HepG2 (cell line): ENCODE results near the gene CENATAC. TPM values are rescaled to one million over a fixed set of nuclear protein-coding genes. Genes with fewer than 3 reads are reported as not detected.
"Not testable (repeated sequence)": the region's sequence is repeated elsewhere in the genome, so short reads cannot be mapped to it uniquely, and the experiment has no call there.

ENCODE experiments used
- ATAC-seq: fragments of 200-7000 bp; cut with Tn5 transposase; 3 replicates; pipeline ENCODE4 v1.9.1; 2020; ENCODE audit warnings: mild to moderate bottlenecking, moderate library complexity
- BruUV-seq: library from RNA; stranded (reverse); fragments of 400-500 nt; replicated peaks from 2 replicates; lab custom pipeline; 2021; lab: Mats Ljungman, UMichigan
- CTCF ChIA-PET: fragments of 300-600 bp; formaldehyde crosslinking; extraction: SDS; loops from one replicate; lab custom pipeline; 2021; ENCODE audit warnings: low total read pairs, inconsistent platforms, low intra/inter-chr PET ratio; lab: Yijun Ruan, JAX
- POLR2A ChIA-PET: fragments of 350-600 bp; sonication (Branson Sonifier 250); formaldehyde crosslinking; loops from one replicate; lab custom pipeline; 2020; ENCODE audit warnings: antibody characterized with exemption, inconsistent platforms; lab: Yijun Ruan, JAX
- DNase-seq: peaks from one replicate; pipeline ENCODE4 v3.0.0-alpha.2; 2015; ENCODE audit warnings: low spot score
- FAIRE-seq: peaks from 3 replicates; lab custom pipeline; 2011; peaks lifted over from hg19 to GRCh38; lab: Jason Lieb, UNC
- H2AFZ ChIP-seq: one replicate; pipeline ENCODE4 v1.6.1; 2011; ENCODE audit warnings: low read length, inconsistent platforms
- H3K27ac ChIP-seq: fragments of 300-600 bp; 3 replicates; pipeline ENCODE4 v1.8.0; 2011; ENCODE audit warnings: mixed run types, mild to moderate bottlenecking, mixed read lengths, low read length, inconsistent platforms; ENCODE audit not compliant: insufficient read depth; ENCODE audit errors: extremely low read length
- H3K27me3 ChIP-seq, 2 experiments: fragments of 200-600 bp in 1 of 2; 2 replicates in 1 of 2; 3 replicates in 1 of 2; pipeline versions ENCODE4 v1.6.0 to v1.8.0; 2011; ENCODE audit warnings: low read length in 2 of 2, mild to moderate bottlenecking in 2 of 2, moderate library complexity in 2 of 2, inconsistent platforms in 1 of 2; ENCODE audit not compliant: insufficient read depth in 2 of 2, control insufficient read depth in 1 of 2
- H3K36me3 ChIP-seq, 2 experiments: fragments of 200-600 bp in 1 of 2; replicated peaks in 1 of 2; 2 replicates in 1 of 2; 3 replicates in 1 of 2; pipeline versions ENCODE4 v1.5.1 to v1.8.0; 2011; ENCODE audit warnings: low read length in 2 of 2, inconsistent platforms in 1 of 2; ENCODE audit not compliant: insufficient read depth in 2 of 2, control insufficient read depth in 1 of 2
- H3K4me1 ChIP-seq: 2 replicates; pipeline ENCODE4 v1.5.1; 2012; ENCODE audit warnings: low read length, inconsistent platforms; ENCODE audit not compliant: insufficient read depth
- H3K4me2 ChIP-seq: 2 replicates; pipeline ENCODE4 v1.6.0; 2011; ENCODE audit warnings: low read depth, low read length, inconsistent platforms
- H3K4me3 ChIP-seq, 3 experiments: fragments of 200-600 bp in 1 of 3; sonication (generic), shearing (Covaris generic) in 1 of 3; replicated peaks in 1 of 3; 2 replicates each; pipeline ENCODE4 v1.5.1; 2011 to 2016; ENCODE audit warnings: low read length in 3 of 3, inconsistent platforms in 2 of 3, low read depth in 2 of 3, mild to moderate bottlenecking in 2 of 3, control low read depth in 1 of 3, mixed read lengths in 1 of 3; ENCODE audit not compliant: insufficient read depth in 1 of 3
- H3K79me2 ChIP-seq: one replicate; pipeline ENCODE4 v1.6.1; 2011; ENCODE audit warnings: low read length, inconsistent platforms; ENCODE audit not compliant: insufficient read depth
- H3K9ac ChIP-seq: 2 replicates; pipeline ENCODE4 v1.6.0; 2011; ENCODE audit warnings: mild to moderate bottlenecking, low read depth, low read length, inconsistent platforms; ENCODE audit not compliant: insufficient read depth
- H3K9me3 ChIP-seq: 2 replicates; pipeline ENCODE4 v1.5.1; 2012; ENCODE audit warnings: mild to moderate bottlenecking, low read length
- H4K20me1 ChIP-seq: 2 replicates; pipeline ENCODE4 v1.6.0; 2011; ENCODE audit warnings: inconsistent platforms, mild to moderate bottlenecking, low read length, moderate library complexity; ENCODE audit not compliant: insufficient read depth
- FOXP1 ChIP-seq, 2 experiments: fragments of 450-650 bp in 1 of 2; IDR thresholded peaks; 2 replicates each; pipeline ENCODE4 v1.6.1; 2017 to 2018; ENCODE audit warnings: antibody characterized with exemption in 1 of 2
- NCOA2 ChIP-seq: sonication (generic); formaldehyde crosslinking; IDR thresholded peaks from 2 replicates; pipeline ENCODE4 v1.8.0; 2022; ENCODE audit warnings: inconsistent platforms
- XRCC5 ChIP-seq: fragments of 200-400 bp; formaldehyde crosslinking; optimal IDR thresholded peaks from 2 replicates; pipeline ENCODE3; 2017; ENCODE audit warnings: mild to moderate bottlenecking, low read length
- ZNF333 ChIP-seq: sonication (generic); formaldehyde crosslinking; IDR thresholded peaks from 2 replicates; pipeline ENCODE4 v1.4.0; 2020; ENCODE audit warnings: mild to moderate bottlenecking, missing genetic modification reagents, borderline replicate concordance
- ZNF687 ChIP-seq: sonication (generic); formaldehyde crosslinking; IDR thresholded peaks from 2 replicates; pipeline ENCODE4 v1.5.1; 2020; ENCODE audit warnings: mild to moderate bottlenecking, missing genetic modification reagents, moderate library complexity
- WGBS: methylation state at CpG from one replicate; pipeline ENCODE4 v1.1.6; 2017; ENCODE audit warnings: low lambda C conversion rate; 5-methylcytosine and 5-hydroxymethylcytosine counted together
- in situ Hi-C: cut with HindIII; loops from 2 replicates; pipeline ENCODE4 v1.10.0; 2017; ENCODE audit warnings: low pct_unique_long_range_greater_than_20kb; ENCODE audit not compliant: extremely low pct_ligation_motif_present
- intact Hi-C: fragments of 100-400 bp; cut with micrococcal nuclease; formaldehyde crosslinking; loops from one replicate; pipeline ENCODE4 v1.10.0; 2022; ENCODE audit not compliant: unreplicated experiment
- polyA plus RNA-seq, 8 experiments: library from polyadenylated mRNA; depleted of rRNA in 3 of 8; stranded (reverse) in 7 of 8; unstranded in 1 of 8; fragments of >200 nt; fragmentation: Illumina TruSeq in 4 of 8; extraction: Trizol in 4 of 8; gene quantifications; 2 replicates each; pipeline versions ENCODE4 v1.2.1 to v1.2.3, GENCODE V29; 2011 to 2016; ENCODE audit warnings: low read depth in 4 of 8, missing spikeins in 1 of 8, mixed read lengths in 1 of 8; ENCODE audit not compliant: insufficient read depth in 1 of 8
- total RNA-seq, 5 experiments: library from RNA; depleted of rRNA; stranded (reverse); fragments of >200 nt; fragmentation: Illumina TruSeq; extraction: Trizol; gene quantifications; 2 replicates each; pipeline ENCODE4 v1.2.3, GENCODE V29; 2016; ENCODE audit warnings: low read depth in 1 of 5
- TF ChIP-seq, protein P1 (sequence below): sonication (generic); formaldehyde crosslinking; conservative IDR thresholded peaks from 2 replicates; pipeline ENCODE4 v1.4.0; 2020; ENCODE audit warnings: missing genetic modification reagents

Gene CENATAC
- total and polyA plus RNA-seq, 2 of the 13 experiments (the other 11 are each of a cell fraction or from before 2014, with no cell fraction given), result 21.7 to 25.0 TPM

DNA sequence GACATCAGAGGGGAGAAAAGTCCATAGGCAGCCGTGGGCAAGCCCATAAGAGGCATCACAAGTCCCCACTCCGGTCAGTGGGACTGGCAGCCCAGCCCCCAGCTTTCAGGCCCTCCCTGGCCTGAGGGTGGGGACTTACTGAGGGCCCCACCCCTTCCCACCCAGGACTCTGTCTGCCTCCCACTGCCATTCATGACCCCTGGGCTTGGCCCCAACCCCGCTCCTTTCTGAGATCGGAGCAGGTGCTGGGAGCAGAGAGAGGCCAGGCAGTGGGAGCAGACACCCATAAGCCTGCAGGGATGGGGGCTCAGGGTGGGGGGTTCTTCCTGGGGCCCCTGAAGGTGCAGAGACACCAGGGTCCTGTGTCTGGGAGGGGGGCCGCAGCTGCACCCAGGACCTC is 36.7 kb upstream of the CENATAC start (continued):
- TF ChIP-seq, protein P1, sequence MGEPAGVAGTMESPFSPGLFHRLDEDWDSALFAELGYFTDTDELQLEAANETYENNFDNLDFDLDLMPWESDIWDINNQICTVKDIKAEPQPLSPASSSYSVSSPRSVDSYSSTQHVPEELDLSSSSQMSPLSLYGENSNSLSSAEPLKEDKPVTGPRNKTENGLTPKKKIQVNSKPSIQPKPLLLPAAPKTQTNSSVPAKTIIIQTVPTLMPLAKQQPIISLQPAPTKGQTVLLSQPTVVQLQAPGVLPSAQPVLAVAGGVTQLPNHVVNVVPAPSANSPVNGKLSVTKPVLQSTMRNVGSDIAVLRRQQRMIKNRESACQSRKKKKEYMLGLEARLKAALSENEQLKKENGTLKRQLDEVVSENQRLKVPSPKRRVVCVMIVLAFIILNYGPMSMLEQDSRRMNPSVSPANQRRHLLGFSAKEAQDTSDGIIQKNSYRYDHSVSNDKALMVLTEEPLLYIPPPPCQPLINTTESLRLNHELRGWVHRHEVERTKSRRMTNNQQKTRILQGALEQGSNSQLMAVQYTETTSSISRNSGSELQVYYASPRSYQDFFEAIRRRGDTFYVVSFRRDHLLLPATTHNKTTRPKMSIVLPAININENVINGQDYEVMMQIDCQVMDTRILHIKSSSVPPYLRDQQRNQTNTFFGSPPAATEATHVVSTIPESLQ (CRISPR knock-in tag), result no peak
- TF ChIP-seq FOXP1 (IDR thresholded peaks at IDR 0.05) (no peak), FOXP1 (CRISPR knock-in tag; IDR thresholded peaks at IDR 0.05) (no peak)

DNA sequence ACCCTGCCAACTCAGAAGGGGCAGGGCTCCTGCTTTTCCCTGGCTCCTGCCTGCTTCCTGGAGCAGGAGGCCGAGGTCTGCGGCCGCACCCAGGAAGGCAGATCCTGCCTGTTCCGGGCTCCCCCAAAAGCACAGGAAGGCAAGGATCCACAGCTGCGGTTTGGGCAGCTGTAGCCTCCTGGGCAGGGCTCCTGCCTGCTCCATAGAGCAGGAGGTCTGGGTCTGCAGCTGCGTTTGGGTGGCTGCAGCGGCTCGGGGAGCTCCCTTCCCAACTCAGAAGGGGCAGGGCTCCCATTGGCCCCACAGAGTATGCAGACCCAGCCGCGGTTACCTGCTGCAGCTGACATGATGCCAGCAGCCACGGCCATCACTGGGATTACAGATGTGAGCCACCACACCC is 36.3 kb upstream of the CENATAC start:
- in situ Hi-C loops, result no loop called here

DNA sequence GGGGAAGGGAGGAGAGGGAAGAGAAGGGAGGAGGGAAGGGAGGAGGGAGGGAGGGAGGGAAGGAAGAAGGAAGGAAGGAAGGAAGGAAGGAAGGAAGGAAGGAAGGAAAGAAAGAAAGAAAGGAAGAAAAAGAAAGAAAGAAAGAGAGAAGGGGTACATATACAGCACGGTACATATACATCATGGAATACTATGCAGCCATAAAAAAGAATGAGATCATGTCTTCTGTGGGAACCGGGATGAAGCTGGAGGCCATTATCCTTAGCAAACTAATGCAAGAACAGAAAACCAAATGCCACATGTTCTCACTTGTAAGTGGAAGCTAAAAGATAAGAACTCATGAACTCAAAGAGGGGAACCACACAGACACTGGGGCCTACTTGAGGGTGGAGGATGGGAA is 28.4 kb upstream of the CENATAC start:
- H3K9ac ChIP-seq, intact Hi-C loops, H3K36me3 ChIP-seq, H4K20me1 ChIP-seq, H3K27me3 ChIP-seq, H3K9me3 ChIP-seq, H3K4me2 ChIP-seq, DNase-seq, in situ Hi-C loops, H3K27ac ChIP-seq, H3K79me2 ChIP-seq, H3K4me1 ChIP-seq, BruUV-seq, H3K4me3 ChIP-seq, CTCF ChIA-PET, ATAC-seq, FAIRE-seq, H2AFZ ChIP-seq: not testable (repeated sequence)
- 81% methylated on average over 2 of the region's 2 CpGs for WGBS
- POLR2A ChIA-PET, result interaction anchor here (0.6 kb wide), 1 partner anchor 25 kb away, joined by 3 read pairs; no protein-coding TSS in a partner anchor

More for the DNA sequence above, 36.3 kb upstream of the CENATAC start:
- Histone ChIP-seq H3K9ac (no peak overlapping the region), H3K27ac (no peak overlapping the region), H3K36me3 (no peaks in the 10 kb centered on the region), H4K20me1 (no peaks in the 10 kb centered on the region), H3K9me3 (no peaks in the 10 kb centered on the region), H3K4me3 (peak overlapping the region in 2 of 3 experiments; percentile 38 to 54; a peak in 3 of 6 replicates), H2AFZ (no peak overlapping the region), H3K4me1 (no peaks in the 10 kb centered on the region; the same call in 1 of the 2 replicates), H3K27me3 (peaks cover 2 to 44% of the 10 kb centered on the region in 2 experiments; a peak in 4 of 5 replicates)
- ChIA-PET POLR2A (no interaction called here), CTCF (no interaction called here)
- peak; percentile 53 for ATAC-seq
- 19% methylated on average over 6 of the region's 11 CpGs for WGBS
- intact Hi-C loops, result no loop called here
- TF ChIP-seq XRCC5, result no peak
- no peak for TF ChIP-seq NCOA2 (CRISPR knock-in tag)
- peak; percentile 27; the same call in 1 of the 2 replicates for TF ChIP-seq ZNF687 (CRISPR knock-in tag)
- no peak for TF ChIP-seq ZNF333 (CRISPR knock-in tag)
- TF ChIP-seq, all 625 proteins: peak for 1
- Histone ChIP-seq H3K79me2 (no peaks in the 10 kb centered on the region), H3K4me2 (peak overlapping the region; percentile 75)
- DNase-seq, result no peak
- no TSS peak for BruUV-seq
- FAIRE-seq, result no peak
